Measurements from ENCODE around the gene SH3BGRL2. TPM values are rescaled to one million over a fixed set of nuclear protein-coding genes. Genes with fewer than 3 reads are reported as not detected.

The SH3BGRL2 gene
- total RNA-seq, 1 experiment from 2014 or later: 46.1 TPM

DNA sequence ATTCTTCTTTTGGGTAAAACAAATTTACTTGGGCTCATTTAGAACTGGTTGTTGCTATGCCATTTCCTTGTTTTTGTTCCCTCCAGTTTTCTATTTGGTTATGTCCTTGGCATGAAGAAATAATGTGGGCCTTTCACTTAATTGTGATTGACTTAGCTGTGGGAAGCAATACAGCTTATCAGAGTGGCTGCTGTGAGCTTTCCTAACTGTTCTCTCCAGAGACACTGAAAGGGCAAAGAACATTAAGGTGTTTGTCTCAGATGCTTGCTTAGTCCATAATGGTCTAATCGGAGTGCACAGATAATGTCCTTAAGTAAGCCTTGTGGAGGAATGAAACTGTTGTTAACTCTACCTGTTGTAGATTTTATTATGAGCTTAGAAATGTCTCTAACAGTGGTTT lies 56.6 kb downstream of the SH3BGRL2 start:
- Mint-ChIP-seq H3K27me3 (ENCODE audit: unreplicated experiment) (no peaks in the 10 kb centered on the region), H3K36me3 (ENCODE audit: insufficient read depth, unreplicated experiment) (no peaks in the 10 kb centered on the region), H3K9me3 (ENCODE audit: low read depth, unreplicated experiment) (no peaks in the 10 kb centered on the region), H3K4me1 (ENCODE audit: low read depth, unreplicated experiment) (peaks cover 40% of the 10 kb centered on the region), H3K27ac (ENCODE audit: unreplicated experiment) (no peak overlapping the region), H3K4me3 (ENCODE audit: low read depth, unreplicated experiment) (no peak overlapping the region)
- BruUV-seq (replicated peaks): no TSS peak
- no peak for DNase-seq
- TF ChIP-seq, protein P1, sequence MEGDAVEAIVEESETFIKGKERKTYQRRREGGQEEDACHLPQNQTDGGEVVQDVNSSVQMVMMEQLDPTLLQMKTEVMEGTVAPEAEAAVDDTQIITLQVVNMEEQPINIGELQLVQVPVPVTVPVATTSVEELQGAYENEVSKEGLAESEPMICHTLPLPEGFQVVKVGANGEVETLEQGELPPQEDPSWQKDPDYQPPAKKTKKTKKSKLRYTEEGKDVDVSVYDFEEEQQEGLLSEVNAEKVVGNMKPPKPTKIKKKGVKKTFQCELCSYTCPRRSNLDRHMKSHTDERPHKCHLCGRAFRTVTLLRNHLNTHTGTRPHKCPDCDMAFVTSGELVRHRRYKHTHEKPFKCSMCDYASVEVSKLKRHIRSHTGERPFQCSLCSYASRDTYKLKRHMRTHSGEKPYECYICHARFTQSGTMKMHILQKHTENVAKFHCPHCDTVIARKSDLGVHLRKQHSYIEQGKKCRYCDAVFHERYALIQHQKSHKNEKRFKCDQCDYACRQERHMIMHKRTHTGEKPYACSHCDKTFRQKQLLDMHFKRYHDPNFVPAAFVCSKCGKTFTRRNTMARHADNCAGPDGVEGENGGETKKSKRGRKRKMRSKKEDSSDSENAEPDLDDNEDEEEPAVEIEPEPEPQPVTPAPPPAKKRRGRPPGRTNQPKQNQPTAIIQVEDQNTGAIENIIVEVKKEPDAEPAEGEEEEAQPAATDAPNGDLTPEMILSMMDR (IDR thresholded peaks at IDR 0.05; ENCODE audit: unreplicated experiment): no peak
- CTCF ChIA-PET: interaction anchor here (0.7 to 1.1 kb wide), 3 partner anchors 15 to 182 kb away, joined by 3 to 8 read pairs (median 4); no protein-coding TSS in a partner anchor
- intact Hi-C loops (cut with micrococcal nuclease; ENCODE audit: unreplicated experiment): loop anchor here (2.0 kb wide), 1 partner anchor 13 kb away; no protein-coding TSS in a partner anchor

DNA sequence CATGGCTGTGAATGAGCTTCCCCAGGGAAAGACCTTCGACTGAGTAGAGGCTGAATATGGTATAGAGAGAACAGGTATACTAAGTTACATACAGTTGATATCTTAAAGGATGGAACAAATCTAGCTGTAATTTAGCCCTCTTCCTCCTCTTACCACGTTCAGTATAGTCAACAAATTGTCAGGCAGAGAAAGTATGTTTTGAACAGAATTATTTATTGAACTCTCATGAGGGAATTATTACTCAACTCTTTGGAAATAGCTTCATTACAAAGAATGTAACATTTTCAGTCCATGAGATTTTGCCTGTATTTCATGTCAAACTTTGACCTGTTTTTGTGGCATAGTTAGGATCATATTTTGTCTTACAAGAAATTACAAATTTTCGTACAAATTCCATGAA lies 63.0 kb downstream of the SH3BGRL2 start:
- BruUV-seq (replicated peaks): no TSS peak
- peaks cover 8% of the 10 kb centered on the region for H3K4me1 Mint-ChIP-seq (ENCODE audit: low read depth, unreplicated experiment)
- CTCF ChIA-PET: interaction anchor here (0.8 to 1.0 kb wide), 2 partner anchors 22 to 125 kb away, joined by 3 read pairs; no protein-coding TSS in a partner anchor
- intact Hi-C loops (cut with micrococcal nuclease; ENCODE audit: unreplicated experiment): no loop called here
- no peaks in the 10 kb centered on the region for H3K9me3 Mint-ChIP-seq (ENCODE audit: low read depth, unreplicated experiment)
- TF ChIP-seq, protein P1 (IDR thresholded peaks at IDR 0.05; ENCODE audit: unreplicated experiment): no peak
- H3K27me3 Mint-ChIP-seq (ENCODE audit: unreplicated experiment): no peaks in the 10 kb centered on the region
- H3K36me3 Mint-ChIP-seq (ENCODE audit: insufficient read depth, unreplicated experiment): no peaks in the 10 kb centered on the region
- no peak for DNase-seq
- no peak overlapping the region for H3K4me3 Mint-ChIP-seq (ENCODE audit: low read depth, unreplicated experiment)
- H3K27ac Mint-ChIP-seq (ENCODE audit: unreplicated experiment): no peak overlapping the region

DNA sequence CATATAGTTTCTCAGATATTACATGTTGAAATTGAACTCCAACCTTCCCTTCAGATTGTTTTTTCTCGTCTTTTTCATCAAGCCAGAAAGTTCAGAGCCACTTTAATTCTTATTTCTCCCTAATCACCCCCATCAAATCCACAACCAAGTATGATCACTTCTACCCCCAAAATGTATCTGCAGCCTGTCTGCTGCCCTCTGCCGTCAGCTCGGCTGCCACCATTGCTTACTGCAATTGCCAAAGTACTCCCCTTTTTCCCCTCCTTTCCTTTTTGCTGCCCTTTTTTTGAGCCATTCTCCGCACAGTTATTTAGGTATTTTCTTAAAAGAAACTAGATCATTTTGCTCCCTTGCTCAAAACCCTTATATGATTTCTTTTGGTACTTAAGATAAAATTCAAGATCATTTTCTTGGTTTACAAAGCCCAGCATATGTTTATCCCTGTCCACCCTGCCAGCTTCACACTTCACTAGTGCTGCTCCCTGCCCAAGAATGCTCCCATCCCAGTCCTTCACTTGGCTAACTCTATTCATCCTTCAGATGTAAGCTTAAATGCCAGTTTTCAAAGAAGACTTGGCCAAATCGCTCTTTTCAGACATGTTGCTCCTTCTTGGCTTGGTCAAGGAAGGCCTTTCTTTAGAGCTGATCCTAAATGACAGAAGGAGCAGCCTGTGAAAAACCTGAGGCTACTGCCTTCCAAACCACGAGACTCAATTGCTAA lies 63.7 kb downstream of the SH3BGRL2 start:
- CTCF ChIA-PET: interaction anchor here (1.0 to 1.4 kb wide), 2 partner anchors 23 to 126 kb away, joined by 3 to 4 read pairs; no protein-coding TSS in a partner anchor
- peaks cover 8% of the 10 kb centered on the region for H3K4me1 Mint-ChIP-seq (ENCODE audit: low read depth, unreplicated experiment)
- H3K27ac Mint-ChIP-seq (ENCODE audit: unreplicated experiment): no peak overlapping the region
- intact Hi-C loops (cut with micrococcal nuclease; ENCODE audit: unreplicated experiment): no loop called here
- TF ChIP-seq, protein P1 (IDR thresholded peaks at IDR 0.05; ENCODE audit: unreplicated experiment): no peak
- BruUV-seq (replicated peaks): no TSS peak
- H3K4me3 Mint-ChIP-seq (ENCODE audit: low read depth, unreplicated experiment): no peak overlapping the region
- H3K27me3 Mint-ChIP-seq (ENCODE audit: unreplicated experiment): no peaks in the 10 kb centered on the region
- H3K36me3 Mint-ChIP-seq (ENCODE audit: insufficient read depth, unreplicated experiment): peaks cover 3% of the 10 kb centered on the region
- H3K9me3 Mint-ChIP-seq (ENCODE audit: low read depth, unreplicated experiment): no peaks in the 10 kb centered on the region
- no peak for DNase-seq

DNA sequence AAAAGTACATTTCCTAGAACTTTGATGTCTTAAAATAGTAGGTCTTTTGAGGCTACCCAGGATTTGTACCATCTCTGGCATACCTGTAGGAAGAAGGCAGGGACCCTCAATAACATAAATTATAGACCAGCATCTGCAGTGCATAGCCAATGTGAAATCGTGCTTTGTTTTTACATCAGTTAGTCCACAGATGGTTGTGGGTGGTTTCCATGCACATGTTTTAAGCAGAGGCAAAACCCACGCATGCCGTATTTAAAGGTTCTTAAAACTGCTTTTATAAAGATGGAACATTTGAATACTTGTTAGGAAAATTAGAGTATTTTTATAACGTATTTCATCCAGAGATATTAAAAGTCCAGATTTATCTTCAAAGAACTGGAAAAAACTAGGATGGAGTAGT lies 66.3 kb downstream of the SH3BGRL2 start:
- no peak overlapping the region for H3K4me3 Mint-ChIP-seq (ENCODE audit: low read depth, unreplicated experiment)

More for the DNA sequence above, 66.3 kb downstream of the SH3BGRL2 start:
- Mint-ChIP-seq H3K4me1 (ENCODE audit: low read depth, unreplicated experiment) (peaks cover 8% of the 10 kb centered on the region), H3K27ac (ENCODE audit: unreplicated experiment) (no peak overlapping the region), H3K27me3 (ENCODE audit: unreplicated experiment) (no peaks in the 10 kb centered on the region), H3K36me3 (ENCODE audit: insufficient read depth, unreplicated experiment) (peaks cover 5% of the 10 kb centered on the region), H3K9me3 (ENCODE audit: low read depth, unreplicated experiment) (no peaks in the 10 kb centered on the region)
- CTCF ChIA-PET: no interaction called here
- TF ChIP-seq, protein P1 (IDR thresholded peaks at IDR 0.05; ENCODE audit: unreplicated experiment): no peak
- BruUV-seq (replicated peaks): no TSS peak
- intact Hi-C loops (cut with micrococcal nuclease; ENCODE audit: unreplicated experiment): no loop called here
- no peak for DNase-seq
